K562 (cell line): ENCODE data around the gene SSH3.

Experiments used
- PHF21A ChIP-seq: fragments of 450-650 bp; IDR thresholded peaks from 2 replicates; pipeline ENCODE4 v1.6.1; 2017; ENCODE audit warnings: low read depth, borderline replicate concordance
- TFAM ChIP-seq: fragments of 250-450 bp; sonication (Bioruptor Pico); conservative IDR thresholded peaks from 2 replicates; pipeline ENCODE4 v1.5.0; 2021; ENCODE audit warnings: mild to moderate bottlenecking, moderate library complexity

DNA sequence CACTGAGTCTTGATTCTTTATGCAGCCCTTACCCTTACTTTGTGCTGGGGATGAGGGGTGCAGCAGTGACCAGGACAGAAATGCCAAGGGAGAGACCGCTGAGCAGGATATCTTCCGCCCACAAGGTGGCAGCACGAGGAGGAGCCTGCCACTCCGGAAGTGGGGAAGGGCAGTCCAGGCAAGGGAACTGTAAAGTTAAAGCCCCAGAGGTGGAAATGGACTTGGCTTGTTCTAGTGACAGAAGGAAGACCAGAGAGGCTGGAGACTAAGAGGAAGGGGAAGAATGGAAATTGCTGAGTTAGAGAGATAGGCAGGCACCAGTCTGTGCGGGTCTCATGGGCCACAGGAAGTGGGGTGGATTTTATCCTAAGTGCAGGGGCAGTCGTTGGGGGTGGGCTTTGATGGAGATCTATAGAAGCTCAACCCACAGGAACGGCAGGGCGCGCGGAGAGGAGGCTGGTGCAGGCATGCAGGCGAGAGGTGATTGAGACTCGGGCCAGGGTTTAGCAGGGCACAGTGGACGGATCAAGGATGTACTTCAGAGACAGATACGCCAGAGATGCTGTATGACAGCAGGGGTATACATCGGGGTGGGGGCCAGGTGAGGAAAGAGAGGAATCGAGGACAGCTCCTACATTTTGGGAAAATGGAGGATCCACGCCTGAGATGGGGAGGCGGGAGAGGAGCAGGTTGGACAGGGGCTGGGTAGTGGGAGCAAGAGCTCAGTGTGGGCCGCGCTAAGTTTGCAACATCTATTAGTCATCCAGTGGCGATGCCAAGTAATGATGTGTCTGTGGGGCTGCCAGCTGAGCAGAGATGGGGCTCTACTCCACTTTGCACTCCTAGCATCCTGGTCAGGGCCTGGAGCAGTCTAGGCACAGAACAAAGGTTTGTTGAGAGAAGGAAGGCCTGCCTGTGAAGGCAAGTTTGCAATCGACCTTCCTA lies 40.3 kb upstream of the SSH3 start:
- TF ChIP-seq PHF21A (no peak), TFAM (no peak)
